PFSK-1 (cell line): Measurements from ENCODE around the gene CREB3L4.

ENCODE experiments used
- FOXP2 ChIP-seq: optimal IDR thresholded peaks from 2 replicates; pipeline ENCODE3; 2011; ENCODE audit warnings: borderline replicate concordance, control low read depth, inconsistent platforms; ENCODE audit not compliant: insufficient read depth; ENCODE audit errors: extremely low read length, extremely low read depth
- POLR2AphosphoS5 ChIP-seq: IDR thresholded peaks from 2 replicates; pipeline ENCODE4 v1.6.1; 2012; ENCODE audit warnings: low read depth, mild to moderate bottlenecking, control low read depth, low read length, moderate library complexity
- REST ChIP-seq, 2 experiments: IDR thresholded peaks; 2 replicates each; pipeline versions ENCODE4 v1.6.1 to v1.8.0; 2011 to 2012; ENCODE audit warnings: low read depth in 2 of 2, low read length in 2 of 2, control low read depth in 1 of 2, inconsistent platforms in 1 of 2, mild to moderate bottlenecking in 1 of 2, moderate library complexity in 1 of 2; ENCODE audit not compliant: insufficient read depth in 1 of 2
- SIN3A ChIP-seq: IDR thresholded peaks from 2 replicates; pipeline ENCODE4 v1.6.1; 2012; ENCODE audit warnings: mild to moderate bottlenecking, low read length, moderate library complexity, borderline replicate concordance; ENCODE audit not compliant: insufficient read depth
- TAF1 ChIP-seq: IDR thresholded peaks from 2 replicates; pipeline ENCODE4 v1.6.1; 2012; ENCODE audit warnings: low read length, control low read depth, borderline replicate concordance; ENCODE audit not compliant: insufficient read depth

CREB3L4 gene

DNA sequence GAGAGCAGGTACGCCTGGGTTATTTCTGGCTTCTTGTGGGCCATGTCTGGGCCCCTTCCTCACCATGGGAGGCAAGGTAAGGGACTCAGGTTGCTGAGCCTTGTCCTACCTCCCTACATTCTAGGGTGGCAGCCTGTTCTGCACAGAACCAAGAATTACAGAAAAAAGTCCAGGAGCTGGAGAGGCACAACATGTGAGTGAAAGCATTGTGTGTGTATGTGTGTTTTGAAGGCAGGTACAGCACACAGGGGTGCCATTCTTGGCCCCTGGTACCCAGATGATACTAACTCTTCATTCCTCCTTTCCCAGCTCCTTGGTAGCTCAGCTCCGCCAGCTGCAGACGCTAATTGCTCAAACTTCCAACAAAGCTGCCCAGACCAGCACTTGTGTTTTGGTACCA is 5.4 kb downstream of the CREB3L4 start:
- TF ChIP-seq SIN3A (no peak), TAF1 (no peak), REST (IDR thresholded peaks at IDR 0.05; ENCODE audit: insufficient read depth in 1 of 2, low read depth in 2 of 2, low read length in 2 of 2) (no peak), POLR2AphosphoS5 (peak; percentile 50; the same call in 1 of the 2 replicates), FOXP2 (no peak)

GRCh38 chr1:153973525-153973924 is 5.8 kb downstream of the CREB3L4 start:
- TF ChIP-seq TAF1 = no peak
- no peak for TF ChIP-seq POLR2AphosphoS5
- TF ChIP-seq SIN3A = no peak
- TF ChIP-seq FOXP2 = no peak
- no peak for TF ChIP-seq REST (IDR thresholded peaks at IDR 0.05; ENCODE audit: insufficient read depth in 1 of 2, low read depth in 2 of 2, low read length in 2 of 2)

GRCh38 chr1:153976819-153977249 is 9.1 kb downstream of the CREB3L4 start:
- no peak for TF ChIP-seq POLR2AphosphoS5

GRCh38 chr1:153977250-153978240 is 9.8 kb downstream of the CREB3L4 start, which contains the start of gene JTB:
Gene JTB, minus strand, starts transcription at chr1:153977674. Its CDS starts 422 bp downstream, at chr1:153977252.
- TF ChIP-seq SIN3A (peak; percentile 55; the same call in 1 of the 2 replicates), FOXP2 (no peak), POLR2AphosphoS5 (peak; percentile 83), TAF1 (peak; percentile 96), REST (IDR thresholded peaks at IDR 0.05; ENCODE audit: insufficient read depth in 1 of 2, low read depth in 2 of 2, low read length in 2 of 2) (0 out of 4 replicates have a peak, but pooled peaks of 1 of the 2 experiments have one; percentile 9)

DNA sequence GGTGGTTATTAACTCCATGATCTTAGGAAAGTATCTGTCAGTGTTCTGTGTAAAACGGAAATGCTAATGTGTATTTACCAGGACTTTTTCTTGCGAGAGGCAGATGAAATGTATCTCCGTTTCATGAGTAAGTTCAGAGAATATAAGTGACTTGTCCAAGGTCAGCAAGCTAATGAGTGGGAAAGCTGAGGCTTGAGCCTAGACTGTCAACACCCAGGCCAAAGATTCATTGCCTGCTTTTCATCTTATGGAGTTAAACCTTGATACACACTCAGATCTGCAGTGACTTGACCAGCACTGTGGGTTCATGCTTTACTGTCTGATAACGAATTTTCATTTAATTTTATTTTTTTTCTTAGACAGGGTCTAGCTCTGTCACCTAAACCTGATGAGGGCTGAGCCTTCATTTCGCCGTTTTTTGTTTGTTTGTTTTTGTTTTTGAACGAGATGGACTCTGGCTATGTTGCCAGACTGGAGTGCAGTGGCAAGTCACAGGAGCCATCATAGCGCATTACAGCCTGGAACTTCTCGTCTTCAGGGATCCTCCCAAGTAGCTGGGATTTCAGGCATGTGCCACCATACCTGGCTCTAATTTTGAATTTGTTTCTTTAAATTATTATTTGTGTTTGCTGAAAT is 10.7 kb downstream of the CREB3L4 start:
- TF ChIP-seq POLR2AphosphoS5 = no peak
- no peak for TF ChIP-seq REST (IDR thresholded peaks at IDR 0.05; ENCODE audit: insufficient read depth in 1 of 2, low read depth in 2 of 2, low read length in 2 of 2)
- no peak for TF ChIP-seq SIN3A
- TF ChIP-seq FOXP2 = no peak
- no peak for TF ChIP-seq TAF1
